Panc1 (cell line): ENCODE results near the gene ANKMY1. TPM values are rescaled to one million over a fixed set of nuclear protein-coding genes. Genes with fewer than 3 reads are reported as not detected.

Source experiments
- ATAC-seq: fragments of 200-7000 bp; cut with Tn5 transposase; 2 replicates; pipeline ENCODE4 v1.9.1; 2020; ENCODE audit warnings: mild to moderate bottlenecking, moderate library complexity
- BruUV-seq: library from RNA; stranded (reverse); fragments of 400-500 nt; replicated peaks from 2 replicates; lab custom pipeline; 2021; lab: Mats Ljungman, UMichigan
- CTCF ChIA-PET: fragments of 300-600 bp; sonication (Branson Sonifier 250); formaldehyde crosslinking; loops from one replicate; lab custom pipeline; 2022; ENCODE audit warnings: antibody characterized with exemption; lab: Charles Lee
- POLR2A ChIA-PET: fragments of 300-600 bp; sonication (Branson Sonifier 250); formaldehyde crosslinking; loops from one replicate; lab custom pipeline; 2022; ENCODE audit warnings: antibody characterized with exemption; lab: Charles Lee
- DNase-seq: peaks from one replicate; pipeline ENCODE4 v3.0.0-alpha.2; 2010; ENCODE audit warnings: low read depth, low spot score
- H3K27ac ChIP-seq: 2 replicates; pipeline ENCODE4 v1.5.1; 2011; ENCODE audit warnings: mild to moderate bottlenecking, low read length, inconsistent platforms
- H3K27me3 ChIP-seq: fragments of 200-500 bp; sonication (Bioruptor generic); 2 replicates; pipeline ENCODE4 v1.6.0; 2014; ENCODE audit warnings: low read length, inconsistent platforms; ENCODE audit not compliant: control insufficient read depth, insufficient read depth
- H3K36me3 ChIP-seq: fragments of 200-500 bp; sonication (Bioruptor generic); 2 replicates; pipeline ENCODE4 v1.5.1; 2014; ENCODE audit warnings: inconsistent platforms, mild to moderate bottlenecking, low read length, moderate library complexity; ENCODE audit not compliant: control insufficient read depth, insufficient read depth
- H3K4me1 ChIP-seq: 2 replicates; pipeline ENCODE4 v1.5.1; 2011; ENCODE audit warnings: inconsistent platforms, mild to moderate bottlenecking, low read length, moderate library complexity; ENCODE audit not compliant: control insufficient read depth, insufficient read depth
- H3K4me3 ChIP-seq, 2 experiments: 2 replicates each; pipeline ENCODE4 v1.5.1; 2011 to 2012; ENCODE audit warnings: low read depth in 2 of 2, low read length in 2 of 2, mild to moderate bottlenecking in 2 of 2, inconsistent platforms in 1 of 2, moderate library complexity in 1 of 2
- H3K9me3 ChIP-seq: fragments of 200-500 bp; sonication (Bioruptor generic); 2 replicates; pipeline ENCODE4 v1.5.1; 2014; ENCODE audit warnings: low read depth, mild to moderate bottlenecking, inconsistent platforms, low read length, moderate library complexity; ENCODE audit not compliant: control insufficient read depth, insufficient read depth
- CTCF ChIP-seq: fragments of 450-650 bp; IDR thresholded peaks from 2 replicates; pipeline ENCODE4 v1.5.1; 2017; ENCODE audit warnings: mild to moderate bottlenecking
- POLR2AphosphoS5 ChIP-seq: IDR thresholded peaks from 2 replicates; pipeline ENCODE4 v1.6.1; 2012; ENCODE audit warnings: mild to moderate bottlenecking, low read depth, low read length, moderate library complexity
- REST ChIP-seq, 2 experiments: IDR thresholded peaks; 2 replicates each; pipeline ENCODE4 v1.6.1; 2011 to 2012; ENCODE audit warnings: low read depth in 2 of 2, control low read depth in 1 of 2, low read length in 1 of 2, mild to moderate bottlenecking in 1 of 2, moderate library complexity in 1 of 2; ENCODE audit not compliant: insufficient read depth in 1 of 2
- SIN3A ChIP-seq: IDR thresholded peaks from 2 replicates; pipeline ENCODE4 v1.6.1; 2012; ENCODE audit warnings: low read depth, mild to moderate bottlenecking, low read length, moderate library complexity, borderline replicate concordance; ENCODE audit not compliant: insufficient read depth
- TCF7L2 ChIP-seq: IDR thresholded peaks from 2 replicates; pipeline ENCODE4 v1.6.1; 2011; ENCODE audit warnings: mild to moderate bottlenecking, low read depth, low read length, inconsistent platforms
- in situ Hi-C: cut with HindIII; loops from 2 replicates; pipeline ENCODE4 v1.10.0; 2016; ENCODE audit warnings: low sequenced_read_pairs, low pct_unique_long_range_greater_than_20kb
- intact Hi-C: fragments of 100-400 bp; cut with micrococcal nuclease; formaldehyde crosslinking; loops from one replicate; pipeline ENCODE4 v1.10.0; 2022; ENCODE audit not compliant: unreplicated experiment
- total RNA-seq: library from RNA; stranded (reverse); gene quantifications from one replicate; pipeline ENCODE4 v1.2.1, GENCODE V29; 2021; ENCODE audit not compliant: unreplicated experiment

The ANKMY1 gene
- total RNA-seq, 1 experiment from 2014 or later = 19.5 TPM

- no peaks in the 10 kb centered on the region for H3K9me3 ChIP-seq
- ATAC-seq (no peak), DNase-seq (no peak)
- H3K27me3 ChIP-seq = no peaks in the 10 kb centered on the region
- in situ Hi-C loops = no loop called here
- no peak overlapping the region for H3K4me3 ChIP-seq
- no peaks in the 10 kb centered on the region; the same call in 1 of the 2 replicates for H3K36me3 ChIP-seq
- TF ChIP-seq SIN3A (no peak), CTCF (no peak), TCF7L2 (no peak), POLR2AphosphoS5 (no peak), REST (IDR thresholded peaks at IDR 0.05; ENCODE audit: insufficient read depth in 1 of 2, low read depth in 2 of 2, low read length in 1 of 2) (no peak)
- no TSS peak for BruUV-seq
- CTCF ChIA-PET = no interaction called here
- intact Hi-C loops = no loop called here
- H3K4me1 ChIP-seq = peaks cover under 1% of the 10 kb centered on the region; the same call in 1 of the 2 replicates
- POLR2A ChIA-PET = no interaction called here
- H3K27ac ChIP-seq = no peak overlapping the region
These were observed 93.1 kb downstream of the ANKMY1 start for GRCh38 chr2:240464514-240465241.

GRCh38 chr2:240463866-240464481, 93.8 kb downstream of the ANKMY1 start:
- H3K9me3 ChIP-seq = no peaks in the 10 kb centered on the region
- no peak for TF ChIP-seq POLR2AphosphoS5
- TF ChIP-seq CTCF = no peak
- no peak for TF ChIP-seq REST (IDR thresholded peaks at IDR 0.05; ENCODE audit: insufficient read depth in 1 of 2, low read depth in 2 of 2, low read length in 1 of 2)
- TF ChIP-seq TCF7L2 = no peak
- no peak for TF ChIP-seq SIN3A
- no peaks in the 10 kb centered on the region; the same call in 1 of the 2 replicates for H3K36me3 ChIP-seq
- POLR2A ChIA-PET = no interaction called here
- intact Hi-C loops = no loop called here
- DNase-seq (no peak), ATAC-seq (no peak)
- BruUV-seq = no TSS peak
- H3K27me3 ChIP-seq = no peaks in the 10 kb centered on the region
- no peak overlapping the region for H3K4me3 ChIP-seq
- H3K27ac ChIP-seq = no peak overlapping the region
- in situ Hi-C loops = no loop called here
- CTCF ChIA-PET = no interaction called here
- peaks cover 8% of the 10 kb centered on the region; the same call in 1 of the 2 replicates for H3K4me1 ChIP-seq
